ENCODE results near the gene MRGPRG.
"Not testable (repeated sequence)": the region's sequence is repeated elsewhere in the genome, so short reads cannot be mapped to it uniquely, and the experiment has no call there.

Gene MRGPRG

DNA sequence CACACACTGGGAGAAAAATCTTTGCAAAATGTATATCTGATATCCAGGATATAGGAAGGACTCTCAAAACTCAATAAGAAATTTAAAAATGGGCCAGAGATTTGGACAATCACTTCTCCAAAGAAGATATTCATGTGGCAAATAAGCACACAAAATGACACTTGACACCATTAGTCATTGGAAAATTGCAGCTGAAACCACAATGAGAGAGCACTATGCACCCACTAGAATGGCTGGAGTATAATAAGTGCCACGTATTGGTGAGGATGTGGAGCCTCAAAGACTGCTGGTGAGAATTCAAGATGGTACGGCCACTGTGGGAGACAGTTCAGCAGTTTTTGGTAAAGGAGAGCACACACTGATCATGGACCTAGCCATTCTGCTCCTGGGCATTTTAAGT lies 40.7 kb downstream of the MRGPRG start:
- in situ Hi-C loops (cut with MboI; ENCODE audit: low sequenced_read_pairs) = no loop called here

GRCh38 chr11:3176487-3176886 lies 42.1 kb downstream of the MRGPRG start:
- in situ Hi-C loops (cut with MboI; ENCODE audit: low sequenced_read_pairs) = no loop called here

- in situ Hi-C loops (cut with MboI; ENCODE audit: low sequenced_read_pairs) = no loop called here
Measured at GRCh38 chr11:3175194-3175593, 43.4 kb downstream of the MRGPRG start.

- in situ Hi-C loops (cut with MboI; ENCODE audit: low sequenced_read_pairs) = no loop called here
Measured at GRCh38 chr11:3174387-3174786, 44.2 kb downstream of the MRGPRG start.

DNA sequence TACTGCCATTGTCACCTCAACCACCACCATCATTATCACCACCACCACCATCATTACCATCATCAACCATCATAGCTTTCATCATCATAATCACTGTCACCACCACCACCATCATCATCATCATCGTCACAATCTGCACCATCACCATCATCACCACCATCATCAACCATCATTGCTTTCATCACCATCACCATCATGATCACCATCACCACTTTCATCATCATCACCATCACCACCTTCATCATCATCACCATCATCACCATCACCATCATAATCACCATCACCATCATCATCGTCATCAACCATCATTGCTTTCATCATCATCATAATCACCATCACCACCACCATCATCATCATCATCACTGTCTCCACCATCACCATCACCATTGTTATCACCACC lies 44.8 kb downstream of the MRGPRG start:
- in situ Hi-C loops (cut with MboI; ENCODE audit: low sequenced_read_pairs) = no loop called here

GRCh38 chr11:3171931-3172560 lies 46.6 kb downstream of the MRGPRG start:
- in situ Hi-C loops (cut with MboI; ENCODE audit: low sequenced_read_pairs) = no loop called here

DNA sequence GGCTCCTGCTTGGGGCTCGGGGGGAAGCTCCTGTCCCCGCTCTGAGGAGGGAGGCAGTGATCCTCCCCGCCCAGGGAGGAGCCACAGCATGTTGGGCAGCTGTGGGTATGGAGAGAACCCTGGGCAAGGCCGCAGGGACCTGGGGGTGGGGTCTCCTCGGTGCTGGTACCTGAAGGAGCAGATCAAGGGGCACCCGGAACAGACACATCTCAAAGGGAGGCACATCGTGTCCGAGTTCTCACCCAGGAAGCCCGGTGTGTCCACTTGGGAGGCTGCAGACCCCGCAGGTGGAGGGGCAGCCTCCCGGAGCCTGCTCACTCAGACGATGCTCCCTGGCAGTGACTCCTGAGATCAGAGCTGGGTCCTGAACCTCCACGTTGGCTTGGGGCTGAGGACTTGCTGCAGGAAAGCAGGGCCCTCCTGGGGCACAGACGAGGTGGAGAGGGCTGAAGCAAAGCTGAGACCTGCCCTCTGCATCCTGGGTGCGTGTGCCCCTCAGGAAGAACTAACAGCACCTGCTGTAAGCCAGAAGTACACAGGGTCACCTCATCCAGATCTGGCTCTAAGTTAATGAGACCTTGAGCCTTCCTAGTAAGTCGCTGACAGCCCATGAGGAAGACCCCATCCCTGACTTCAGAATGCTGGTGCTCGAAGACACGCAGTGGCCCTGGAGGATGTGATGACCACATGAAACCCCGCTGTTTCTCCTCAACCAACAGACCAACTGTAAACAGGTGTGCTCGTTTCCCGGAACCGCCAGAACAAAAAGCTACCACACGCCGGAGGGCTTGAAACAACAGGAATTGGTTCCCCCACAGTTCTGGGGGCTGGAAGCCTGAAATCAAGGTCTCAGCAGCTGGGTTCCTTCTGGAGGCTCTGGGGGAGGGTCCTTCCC lies 47.6 kb downstream of the MRGPRG start:
- in situ Hi-C loops (cut with MboI; ENCODE audit: low sequenced_read_pairs) = no loop called here

DNA sequence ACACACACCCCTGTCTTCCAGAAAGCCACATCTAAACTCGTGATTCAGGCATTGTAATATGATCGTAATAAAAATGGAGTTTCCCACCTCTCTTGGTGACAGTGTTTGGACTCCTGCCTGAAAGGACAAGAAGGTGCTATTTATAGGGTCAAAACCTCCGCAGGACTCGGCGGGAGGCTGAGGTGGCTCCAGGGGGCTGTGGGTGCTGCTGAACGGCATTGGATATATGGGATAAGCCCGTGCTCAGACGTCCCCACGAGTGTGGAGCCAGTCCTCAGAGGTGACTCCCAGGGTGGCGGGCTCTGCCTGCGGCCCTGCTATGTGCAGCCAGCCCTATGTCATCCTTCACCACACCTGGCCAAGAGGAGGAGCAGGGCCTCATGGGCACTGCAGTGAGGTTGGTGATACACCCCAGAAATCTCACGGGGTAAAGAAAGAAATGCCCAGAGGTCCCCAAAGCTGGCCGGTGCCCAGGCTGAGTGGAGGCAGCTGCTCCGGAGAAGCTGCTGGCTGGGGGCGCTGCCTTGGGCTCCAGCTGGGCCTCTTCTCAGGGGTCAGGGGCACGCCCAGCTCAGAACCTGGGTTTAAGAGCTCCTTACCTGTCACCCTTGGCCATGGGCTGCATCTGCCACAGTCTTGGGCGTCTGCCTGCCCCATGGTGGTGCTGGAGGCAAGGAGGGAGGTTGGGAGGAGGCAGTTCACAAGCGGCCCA lies 48.4 kb downstream of the MRGPRG start:
- in situ Hi-C loops (cut with MboI; ENCODE audit: low sequenced_read_pairs) = no loop called here

DNA sequence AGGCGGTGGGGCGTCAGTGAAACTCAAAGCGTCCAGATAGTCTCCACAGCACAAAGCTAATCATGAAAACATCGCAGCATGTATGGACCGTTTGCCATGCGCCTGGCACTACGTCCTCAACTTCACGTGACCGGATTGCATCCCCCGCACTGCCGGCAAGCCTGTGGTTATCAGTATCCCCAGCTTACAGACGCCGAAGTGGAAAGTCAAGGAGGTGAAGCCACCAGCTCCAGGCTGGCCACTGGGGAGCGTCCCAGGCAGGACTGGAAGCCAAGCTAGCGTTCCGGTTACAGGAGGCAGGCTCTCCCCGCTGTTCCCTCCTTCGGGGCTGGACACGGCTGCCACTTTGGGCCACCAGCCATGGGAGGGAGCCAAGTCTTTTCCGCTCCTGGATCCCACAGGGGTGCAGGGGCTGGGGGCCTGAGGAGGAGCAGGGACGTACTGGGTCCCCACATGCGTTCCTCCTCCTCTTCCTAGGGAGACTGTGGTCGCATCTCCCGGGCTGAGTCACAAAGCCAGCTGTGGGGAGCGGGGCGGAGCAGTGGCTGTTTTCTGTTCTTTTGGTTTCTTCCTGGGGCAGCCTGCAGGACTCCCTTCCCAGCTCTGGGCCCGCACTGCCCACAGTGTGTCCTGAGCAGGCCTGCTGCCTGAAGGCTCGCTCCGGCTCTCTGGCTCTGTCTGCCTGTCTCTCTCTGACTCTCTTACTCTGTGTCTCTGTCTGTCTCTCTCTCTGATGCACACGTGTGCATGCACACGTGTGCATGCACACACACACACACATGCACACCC lies 49.2 kb downstream of the MRGPRG start:
- in situ Hi-C loops (cut with MboI; ENCODE audit: low sequenced_read_pairs) = no loop called here

GRCh38 chr11:3168742-3169254 lies 49.8 kb downstream of the MRGPRG start:
- in situ Hi-C loops (cut with MboI; ENCODE audit: low sequenced_read_pairs) = not testable (repeated sequence)
